WTC11 (cell line): ENCODE data around the gene CNTFR.

Source experiments
- AFF4 ChIP-seq: sonication (generic); formaldehyde crosslinking; IDR thresholded peaks from 2 replicates; pipeline ENCODE4 v1.8.1; 2023; ENCODE audit warnings: mild to moderate bottlenecking, missing genetic modification reagents, borderline replicate concordance
- ATF3 ChIP-seq: sonication (generic); formaldehyde crosslinking; conservative IDR thresholded peaks from 2 replicates; pipeline ENCODE4 v1.8.1; 2022; ENCODE audit warnings: mild to moderate bottlenecking, missing genetic modification reagents
- CTCF ChIP-seq: fragments of 200-600 bp; IDR thresholded peaks from 2 replicates; pipeline ENCODE4 v1.8.0; 2022; ENCODE audit warnings: antibody characterized with exemption
- EMX1 ChIP-seq: fragments of 250-450 bp; sonication (Bioruptor Pico); IDR thresholded peaks from 2 replicates; pipeline ENCODE4 v1.8.0; 2021; ENCODE audit warnings: mild to moderate bottlenecking
- ESRRA ChIP-seq: sonication (generic); formaldehyde crosslinking; IDR thresholded peaks from 2 replicates; pipeline ENCODE4 v1.8.1; 2022; ENCODE audit warnings: mild to moderate bottlenecking, missing genetic modification reagents, borderline replicate concordance
- MLX ChIP-seq: sonication (generic); formaldehyde crosslinking; IDR thresholded peaks from 2 replicates; pipeline ENCODE4 v1.8.1; 2023; ENCODE audit warnings: mild to moderate bottlenecking, missing genetic modification reagents, moderate library complexity
- PRRX2 ChIP-seq: fragments of 250-450 bp; sonication (Bioruptor Pico); IDR thresholded peaks from 2 replicates; pipeline ENCODE4 v1.8.0; 2021; ENCODE audit warnings: mild to moderate bottlenecking
- TP53 ChIP-seq: sonication (generic); formaldehyde crosslinking; IDR thresholded peaks from 2 replicates; pipeline ENCODE4 v1.8.1; 2023; ENCODE audit warnings: mild to moderate bottlenecking, missing genetic modification reagents
- USF1 ChIP-seq: sonication (generic); formaldehyde crosslinking; IDR thresholded peaks from 2 replicates; pipeline ENCODE4 v1.8.0; 2022; ENCODE audit warnings: mild to moderate bottlenecking, missing genetic modification reagents
- USF2 ChIP-seq: sonication (generic); formaldehyde crosslinking; IDR thresholded peaks from 2 replicates; pipeline ENCODE4 v1.8.1; 2023; ENCODE audit warnings: mild to moderate bottlenecking, missing genetic modification reagents, moderate library complexity
- ZNF281 ChIP-seq: sonication (generic); formaldehyde crosslinking; IDR thresholded peaks from 2 replicates; pipeline ENCODE4 v1.8.0; 2023; ENCODE audit warnings: mild to moderate bottlenecking, missing genetic modification reagents
- ZNF416 ChIP-seq: fragments of 250-450 bp; sonication (Bioruptor Pico); IDR thresholded peaks from 2 replicates; pipeline ENCODE4 v1.9.0; 2021; ENCODE audit warnings: mild to moderate bottlenecking, inconsistent platforms

GRCh38 chr9:34579808-34580163 is 9.7 kb downstream of the CNTFR start:
- TF ChIP-seq MLX (CRISPR knock-in tag) = no peak
- no peak for TF ChIP-seq CTCF
- no peak for TF ChIP-seq USF1 (CRISPR knock-in tag)
- no peak for TF ChIP-seq PRRX2
- TF ChIP-seq TP53 (CRISPR knock-in tag) = no peak
- no peak for TF ChIP-seq EMX1 (CRISPR knock-in tag)
- no peak for TF ChIP-seq AFF4 (CRISPR knock-in tag)
- TF ChIP-seq ATF3 (CRISPR knock-in tag) = no peak
- no peak for TF ChIP-seq USF2
- no peak for TF ChIP-seq ZNF416
- no peak for TF ChIP-seq ZNF281 (CRISPR knock-in tag)
- TF ChIP-seq ESRRA = no peak
